HEK293 (cell line): ENCODE results near the gene ARL8B.

Source experiments
- CTCF ChIA-PET: fragments of 350-600 bp; formaldehyde crosslinking; extraction: SDS; loops from one replicate; lab custom pipeline; 2021; ENCODE audit warnings: antibody characterized with exemption; lab: Yijun Ruan, JAX
- POLR2A ChIA-PET: fragments of 300-600 bp; formaldehyde crosslinking; extraction: SDS; loops from one replicate; lab custom pipeline; 2020; ENCODE audit warnings: antibody characterized with exemption, inconsistent platforms; lab: Yijun Ruan, JAX
- H3K27ac ChIP-seq: fragments of 200-500 bp; sonication (Bioruptor generic); 2 replicates; pipeline ENCODE4 v1.5.1; 2014; ENCODE audit warnings: low read depth, low read length, control low read depth, inconsistent platforms; ENCODE audit errors: extremely low read depth
- H3K36me3 ChIP-seq, 2 experiments: fragments of 200-500 bp in 1 of 2; sonication (Bioruptor generic) in 1 of 2; 1 replicate in 1 of 2; 2 replicates in 1 of 2; pipeline ENCODE4 v1.5.1; 2014 to 2017; ENCODE audit warnings: inconsistent platforms in 2 of 2, low read length in 2 of 2; ENCODE audit not compliant: control insufficient read depth in 2 of 2, insufficient read depth in 1 of 2
- H3K4me1 ChIP-seq: fragments of 200-500 bp; sonication (Bioruptor generic); 2 replicates; pipeline ENCODE4 v1.5.1; 2014; ENCODE audit warnings: mild to moderate bottlenecking, low read length, inconsistent platforms; ENCODE audit not compliant: control insufficient read depth, insufficient read depth
- H3K4me3 ChIP-seq: 2 replicates; pipeline ENCODE4 v1.5.1; 2011; ENCODE audit warnings: low read depth, mild to moderate bottlenecking, control low read depth, low read length, moderate library complexity
- H3K9me3 ChIP-seq: fragments of 200-500 bp; sonication (Bioruptor generic); 2 replicates; pipeline ENCODE4 v1.5.1; 2014; ENCODE audit warnings: low read depth, low read length, inconsistent platforms; ENCODE audit not compliant: control insufficient read depth, insufficient read depth
- HIC1 ChIP-seq: fragments of 450-650 bp; formaldehyde crosslinking; IDR thresholded peaks from 2 replicates; pipeline ENCODE4 v1.5.1; 2016; ENCODE audit warnings: missing biosample characterization, missing genetic modification characterization
- KLF1 ChIP-seq: fragments of 450-650 bp; formaldehyde crosslinking; IDR thresholded peaks from 2 replicates; pipeline ENCODE4 v1.5.1; 2016; ENCODE audit warnings: missing biosample characterization, missing genetic modification characterization
- PRDM6 ChIP-seq: fragments of 450-650 bp; formaldehyde crosslinking; IDR thresholded peaks from 2 replicates; pipeline ENCODE4 v1.5.1; 2017; ENCODE audit warnings: missing biosample characterization, missing genetic modification characterization
- ZBTB17 ChIP-seq: fragments of 450-650 bp; formaldehyde crosslinking; IDR thresholded peaks from 2 replicates; pipeline ENCODE4 v1.5.1; 2016; ENCODE audit warnings: missing biosample characterization, missing genetic modification characterization
- ZBTB48 ChIP-seq: fragments of 450-650 bp; formaldehyde crosslinking; IDR thresholded peaks from 2 replicates; pipeline ENCODE4 v1.5.1; 2016; ENCODE audit warnings: missing biosample characterization, missing genetic modification characterization
- ZEB2 ChIP-seq: fragments of 450-650 bp; formaldehyde crosslinking; IDR thresholded peaks from 2 replicates; pipeline ENCODE4 v1.5.1; 2016; ENCODE audit warnings: missing biosample characterization, missing genetic modification characterization
- ZNF10 ChIP-seq: fragments of 450-650 bp; formaldehyde crosslinking; IDR thresholded peaks from 2 replicates; pipeline ENCODE4 v1.5.1; 2017; ENCODE audit warnings: missing biosample characterization, missing genetic modification characterization
- ZNF175 ChIP-seq: fragments of 450-650 bp; formaldehyde crosslinking; IDR thresholded peaks from 2 replicates; pipeline ENCODE4 v1.5.1; 2016; ENCODE audit warnings: missing biosample characterization, missing genetic modification characterization
- ZNF362 ChIP-seq: fragments of 450-650 bp; formaldehyde crosslinking; IDR thresholded peaks from 2 replicates; pipeline ENCODE4 v1.5.1; 2016; ENCODE audit warnings: missing biosample characterization, missing genetic modification characterization
- ZNF394 ChIP-seq: fragments of 450-650 bp; formaldehyde crosslinking; IDR thresholded peaks from 2 replicates; pipeline ENCODE4 v1.5.1; 2016; ENCODE audit warnings: missing biosample characterization, missing genetic modification characterization, mild to moderate bottlenecking, moderate library complexity, borderline replicate concordance
- ZNF423 ChIP-seq: fragments of 450-650 bp; formaldehyde crosslinking; IDR thresholded peaks from 2 replicates; pipeline ENCODE4 v1.5.1; 2016; ENCODE audit warnings: missing biosample characterization, missing genetic modification characterization
- ZNF560 ChIP-seq: fragments of 450-650 bp; formaldehyde crosslinking; IDR thresholded peaks from 2 replicates; pipeline ENCODE4 v1.5.1; 2017; ENCODE audit warnings: missing biosample characterization, missing genetic modification characterization, borderline replicate concordance
- ZNF571 ChIP-seq: fragments of 450-650 bp; formaldehyde crosslinking; IDR thresholded peaks from 2 replicates; pipeline ENCODE4 v1.5.0; 2017; ENCODE audit warnings: missing biosample characterization, missing genetic modification characterization
- ZNF600 ChIP-seq: fragments of 450-650 bp; formaldehyde crosslinking; IDR thresholded peaks from 2 replicates; pipeline ENCODE4 v1.5.1; 2016; ENCODE audit warnings: missing biosample characterization, missing genetic modification characterization
- ZNF621 ChIP-seq: fragments of 450-650 bp; formaldehyde crosslinking; IDR thresholded peaks from 2 replicates; pipeline ENCODE4 v1.5.1; 2017; ENCODE audit warnings: missing biosample characterization, missing genetic modification characterization
- ZNF658 ChIP-seq: fragments of 450-650 bp; formaldehyde crosslinking; IDR thresholded peaks from 2 replicates; pipeline ENCODE4; 2016; ENCODE audit warnings: missing biosample characterization, missing genetic modification characterization
- ZNF664 ChIP-seq: fragments of 450-650 bp; formaldehyde crosslinking; IDR thresholded peaks from 2 replicates; pipeline ENCODE4 v1.5.1; 2016; ENCODE audit warnings: missing biosample characterization, missing genetic modification characterization

ARL8B gene

GRCh38 chr3:5126586-5126985, 4.5 kb downstream of the ARL8B start (continued):
- TF ChIP-seq ZNF571 (tag by site-specific recombination) (no peak), ZNF658 (no peak)
- TF ChIP-seq, all 188 proteins: peak for 2

GRCh38 chr3:5128849-5129248, 6.8 kb downstream of the ARL8B start:
- no peak for TF ChIP-seq ZNF621 (tag by site-specific recombination)
- no peak overlapping the region for H3K27ac ChIP-seq
- no peak overlapping the region for H3K4me3 ChIP-seq
- peaks cover under 1% of the 10 kb centered on the region; the same call in 1 of the 2 replicates for H3K4me1 ChIP-seq
- H3K36me3 ChIP-seq: peaks cover 0 to 7% of the 10 kb centered on the region in 2 experiments; a peak in 2 of 3 replicates
- no peaks in the 10 kb centered on the region for H3K9me3 ChIP-seq
- CTCF ChIA-PET: no interaction called here
- POLR2A ChIA-PET: no interaction called here

GRCh38 chr3:5133239-5134018, 11.3 kb downstream of the ARL8B start:
- peaks cover 0 to 7% of the 10 kb centered on the region in 2 experiments; a peak in 2 of 3 replicates for H3K36me3 ChIP-seq
- no peak overlapping the region for H3K27ac ChIP-seq
- CTCF ChIA-PET: interaction anchor here (1.7 kb wide), 1 partner anchor 12 kb away, joined by 3 read pairs; no protein-coding TSS in a partner anchor
- POLR2A ChIA-PET: no interaction called here
- H3K9me3 ChIP-seq: no peaks in the 10 kb centered on the region
- H3K4me3 ChIP-seq: no peak overlapping the region
- peaks cover 13% of the 10 kb centered on the region for H3K4me1 ChIP-seq
- no peak for TF ChIP-seq HIC1 (tag by site-specific recombination)
- no peak for TF ChIP-seq ZNF560 (tag by site-specific recombination)
- TF ChIP-seq KLF1 (tag by site-specific recombination): 0 out of 2 replicates have a peak, but pooled peaks have one; percentile 26
- peak; percentile 51; the same call in 1 of the 2 replicates for TF ChIP-seq ZNF362

- POLR2A ChIA-PET: no interaction called here
- H3K4me1 ChIP-seq: peaks cover 19% of the 10 kb centered on the region
- CTCF ChIA-PET: no interaction called here
- TF ChIP-seq ZNF10 (peak; percentile 66), ZNF175 (no peak), ZNF600 (tag by site-specific recombination) (0 out of 2 replicates have a peak, but pooled peaks have one; percentile 20), ZBTB48 (no peak), ZNF362 (0 out of 2 replicates have a peak, but pooled peaks have one; percentile 2)
- no peaks in the 10 kb centered on the region for H3K9me3 ChIP-seq
- H3K27ac ChIP-seq: no peak overlapping the region
- no peak overlapping the region for H3K4me3 ChIP-seq
- peaks cover 0 to 7% of the 10 kb centered on the region in 2 experiments; a peak in 2 of 3 replicates for H3K36me3 ChIP-seq
Observed at GRCh38 chr3:5134019-5134391, 11.9 kb downstream of the ARL8B start.

GRCh38 chr3:5134499-5134898, 12.4 kb downstream of the ARL8B start:
- H3K36me3 ChIP-seq: peaks cover 0 to 6% of the 10 kb centered on the region in 2 experiments; a peak in 2 of 3 replicates
- H3K9me3 ChIP-seq: no peaks in the 10 kb centered on the region
- peaks cover 20% of the 10 kb centered on the region for H3K4me1 ChIP-seq
- CTCF ChIA-PET: no interaction called here
- H3K4me3 ChIP-seq: no peak overlapping the region
- no peak overlapping the region for H3K27ac ChIP-seq
- POLR2A ChIA-PET: no interaction called here
- TF ChIP-seq ZNF664 (tag by site-specific recombination) (peak; percentile 45), ZNF423 (tag by site-specific recombination) (no peak), ZEB2 (tag by site-specific recombination) (0 out of 2 replicates have a peak, but pooled peaks have one; percentile 26), ZNF600 (tag by site-specific recombination) (peak; percentile 64; the same call in 1 of the 2 replicates), ZBTB17 (tag by site-specific recombination) (peak; percentile 21; the same call in 1 of the 2 replicates), ZNF394 (tag by site-specific recombination) (peak; percentile 39; the same call in 1 of the 2 replicates), PRDM6 (tag by site-specific recombination) (peak; percentile 55; the same call in 1 of the 2 replicates)
